HepG2 (cell line): ENCODE results near the gene PLEKHG4B. TPM values are rescaled to one million over a fixed set of nuclear protein-coding genes. Genes with fewer than 3 reads are reported as not detected.

Source experiments
- ATAC-seq: fragments of 200-7000 bp; cut with Tn5 transposase; 3 replicates; pipeline ENCODE4 v1.9.1; 2020; ENCODE audit warnings: mild to moderate bottlenecking, moderate library complexity
- BruUV-seq: library from RNA; stranded (reverse); fragments of 400-500 nt; replicated peaks from 2 replicates; lab custom pipeline; 2021; lab: Mats Ljungman, UMichigan
- CTCF ChIA-PET: fragments of 300-600 bp; formaldehyde crosslinking; extraction: SDS; loops from one replicate; lab custom pipeline; 2021; ENCODE audit warnings: low total read pairs, inconsistent platforms, low intra/inter-chr PET ratio; lab: Yijun Ruan, JAX
- POLR2A ChIA-PET: fragments of 350-600 bp; sonication (Branson Sonifier 250); formaldehyde crosslinking; loops from one replicate; lab custom pipeline; 2020; ENCODE audit warnings: antibody characterized with exemption, inconsistent platforms; lab: Yijun Ruan, JAX
- DNase-seq: peaks from one replicate; pipeline ENCODE4 v3.0.0-alpha.2; 2015; ENCODE audit warnings: low spot score
- FAIRE-seq: peaks from 3 replicates; lab custom pipeline; 2011; peaks lifted over from hg19 to GRCh38; lab: Jason Lieb, UNC
- H2AFZ ChIP-seq: one replicate; pipeline ENCODE4 v1.6.1; 2011; ENCODE audit warnings: low read length, inconsistent platforms
- H3K27ac ChIP-seq: fragments of 300-600 bp; 3 replicates; pipeline ENCODE4 v1.8.0; 2011; ENCODE audit warnings: mixed run types, mild to moderate bottlenecking, mixed read lengths, low read length, inconsistent platforms; ENCODE audit not compliant: insufficient read depth; ENCODE audit errors: extremely low read length
- H3K27me3 ChIP-seq, 2 experiments: fragments of 200-600 bp in 1 of 2; 2 replicates in 1 of 2; 3 replicates in 1 of 2; pipeline versions ENCODE4 v1.6.0 to v1.8.0; 2011; ENCODE audit warnings: low read length in 2 of 2, mild to moderate bottlenecking in 2 of 2, moderate library complexity in 2 of 2, inconsistent platforms in 1 of 2; ENCODE audit not compliant: insufficient read depth in 2 of 2, control insufficient read depth in 1 of 2
- H3K36me3 ChIP-seq, 2 experiments: fragments of 200-600 bp in 1 of 2; replicated peaks in 1 of 2; 2 replicates in 1 of 2; 3 replicates in 1 of 2; pipeline versions ENCODE4 v1.5.1 to v1.8.0; 2011; ENCODE audit warnings: low read length in 2 of 2, inconsistent platforms in 1 of 2; ENCODE audit not compliant: insufficient read depth in 2 of 2, control insufficient read depth in 1 of 2
- H3K4me1 ChIP-seq: 2 replicates; pipeline ENCODE4 v1.5.1; 2012; ENCODE audit warnings: low read length, inconsistent platforms; ENCODE audit not compliant: insufficient read depth
- H3K4me2 ChIP-seq: 2 replicates; pipeline ENCODE4 v1.6.0; 2011; ENCODE audit warnings: low read depth, low read length, inconsistent platforms
- H3K4me3 ChIP-seq, 3 experiments: fragments of 200-600 bp in 1 of 3; sonication (generic), shearing (Covaris generic) in 1 of 3; replicated peaks in 1 of 3; 2 replicates each; pipeline ENCODE4 v1.5.1; 2011 to 2016; ENCODE audit warnings: low read length in 3 of 3, inconsistent platforms in 2 of 3, low read depth in 2 of 3, mild to moderate bottlenecking in 2 of 3, control low read depth in 1 of 3, mixed read lengths in 1 of 3; ENCODE audit not compliant: insufficient read depth in 1 of 3
- H3K79me2 ChIP-seq: one replicate; pipeline ENCODE4 v1.6.1; 2011; ENCODE audit warnings: low read length, inconsistent platforms; ENCODE audit not compliant: insufficient read depth
- H3K9ac ChIP-seq: 2 replicates; pipeline ENCODE4 v1.6.0; 2011; ENCODE audit warnings: mild to moderate bottlenecking, low read depth, low read length, inconsistent platforms; ENCODE audit not compliant: insufficient read depth
- H3K9me3 ChIP-seq: 2 replicates; pipeline ENCODE4 v1.5.1; 2012; ENCODE audit warnings: mild to moderate bottlenecking, low read length
- H4K20me1 ChIP-seq: 2 replicates; pipeline ENCODE4 v1.6.0; 2011; ENCODE audit warnings: inconsistent platforms, mild to moderate bottlenecking, low read length, moderate library complexity; ENCODE audit not compliant: insufficient read depth
- BHLHE40 ChIP-seq: IDR thresholded peaks from 2 replicates; pipeline ENCODE4 v1.6.1; 2011; ENCODE audit warnings: low read length, improper control_type of control experiment
- KAT7 ChIP-seq: IDR thresholded peaks from 2 replicates; pipeline ENCODE4 v1.6.1; 2018; ENCODE audit warnings: borderline replicate concordance, missing compliant biosample characterization
- MTA1 ChIP-seq: sonication (generic); formaldehyde crosslinking; IDR thresholded peaks from 2 replicates; pipeline ENCODE4 v1.4.0; 2020; ENCODE audit warnings: missing genetic modification reagents, mild to moderate bottlenecking, borderline replicate concordance
- NFYB ChIP-seq: sonication (generic); formaldehyde crosslinking; IDR thresholded peaks from 2 replicates; pipeline ENCODE4 v1.4.0; 2020; ENCODE audit warnings: missing genetic modification reagents
- NFYC ChIP-seq: IDR thresholded peaks from 2 replicates; pipeline ENCODE4 v1.6.1; 2016; ENCODE audit warnings: missing genetic modification reagents, missing compliant biosample characterization
- ONECUT2 ChIP-seq: sonication (generic); formaldehyde crosslinking; IDR thresholded peaks from 2 replicates; pipeline ENCODE4 v1.4.0; 2020; ENCODE audit warnings: missing genetic modification reagents
- PHF20 ChIP-seq: sonication (generic); formaldehyde crosslinking; IDR thresholded peaks from 2 replicates; pipeline ENCODE4 v1.5.0; 2020; ENCODE audit warnings: mild to moderate bottlenecking, missing genetic modification reagents
- RAD51 ChIP-seq: fragments of 450-650 bp; IDR thresholded peaks from 2 replicates; pipeline ENCODE4 v1.6.1; 2016; ENCODE audit warnings: borderline replicate concordance
- SRSF9 ChIP-seq: fragments of 200-400 bp; formaldehyde crosslinking; IDR thresholded peaks from 2 replicates; pipeline ENCODE4 v1.6.1; 2018; ENCODE audit warnings: borderline replicate concordance, mild to moderate bottlenecking, low read depth, low read length; ENCODE audit not compliant: insufficient read depth, poor library complexity, severe bottlenecking
- ZNF367 ChIP-seq: sonication (generic); formaldehyde crosslinking; IDR thresholded peaks from 2 replicates; pipeline ENCODE4 v1.4.0; 2020; ENCODE audit warnings: missing genetic modification reagents, borderline replicate concordance
- ZNF562 ChIP-seq: sonication (generic); formaldehyde crosslinking; IDR thresholded peaks from 2 replicates; pipeline ENCODE4 v1.8.0; 2022; ENCODE audit warnings: missing genetic modification reagents, borderline replicate concordance
- ZNF577 ChIP-seq: sonication (generic); formaldehyde crosslinking; IDR thresholded peaks from 2 replicates; pipeline ENCODE4 v1.4.0; 2020; ENCODE audit warnings: mild to moderate bottlenecking, low read depth, missing genetic modification reagents, borderline replicate concordance
- WGBS: methylation state at CpG from one replicate; pipeline ENCODE4 v1.1.6; 2017; ENCODE audit warnings: low lambda C conversion rate; 5-methylcytosine and 5-hydroxymethylcytosine counted together
- in situ Hi-C: cut with HindIII; loops from 2 replicates; pipeline ENCODE4 v1.10.0; 2017; ENCODE audit warnings: low pct_unique_long_range_greater_than_20kb; ENCODE audit not compliant: extremely low pct_ligation_motif_present
- intact Hi-C: fragments of 100-400 bp; cut with micrococcal nuclease; formaldehyde crosslinking; loops from one replicate; pipeline ENCODE4 v1.10.0; 2022; ENCODE audit not compliant: unreplicated experiment
- polyA plus RNA-seq, 8 experiments: library from polyadenylated mRNA; depleted of rRNA in 3 of 8; stranded (reverse) in 7 of 8; unstranded in 1 of 8; fragments of >200 nt; fragmentation: Illumina TruSeq in 4 of 8; extraction: Trizol in 4 of 8; gene quantifications; 2 replicates each; pipeline versions ENCODE4 v1.2.1 to v1.2.3, GENCODE V29; 2011 to 2016; ENCODE audit warnings: low read depth in 4 of 8, missing spikeins in 1 of 8, mixed read lengths in 1 of 8; ENCODE audit not compliant: insufficient read depth in 1 of 8
- total RNA-seq, 5 experiments: library from RNA; depleted of rRNA; stranded (reverse); fragments of >200 nt; fragmentation: Illumina TruSeq; extraction: Trizol; gene quantifications; 2 replicates each; pipeline ENCODE4 v1.2.3, GENCODE V29; 2016; ENCODE audit warnings: low read depth in 1 of 5
- TF ChIP-seq, protein P1 (sequence below): conservative IDR thresholded peaks from 2 replicates; pipeline ENCODE4 v1.6.1; 2018; ENCODE audit warnings: missing genetic modification reagents
- TF ChIP-seq, protein P2 (sequence below): sonication (generic); formaldehyde crosslinking; IDR thresholded peaks from 2 replicates; pipeline ENCODE4 v1.4.0; 2020; ENCODE audit warnings: missing genetic modification reagents
- TF ChIP-seq, protein P3 (sequence below): sonication (generic); formaldehyde crosslinking; IDR thresholded peaks from 2 replicates; pipeline ENCODE4 v1.8.1; 2023; ENCODE audit warnings: mild to moderate bottlenecking, moderate library complexity, missing genetic modification reagents
- TF ChIP-seq, protein P4 (sequence below): sonication (generic); formaldehyde crosslinking; conservative IDR thresholded peaks from 2 replicates; pipeline ENCODE4 v1.4.0; 2020; ENCODE audit warnings: missing genetic modification reagents
- TF ChIP-seq, protein P5 (sequence below): sonication (generic); formaldehyde crosslinking; IDR thresholded peaks from 2 replicates; pipeline ENCODE4 v1.4.0; 2020; ENCODE audit warnings: missing genetic modification reagents
- TF ChIP-seq, protein P6 (sequence below): sonication (generic); formaldehyde crosslinking; IDR thresholded peaks from 2 replicates; pipeline ENCODE4 v1.4.0; 2020; ENCODE audit warnings: low read depth, mild to moderate bottlenecking, missing genetic modification reagents

Gene PLEKHG4B
- total and polyA plus RNA-seq, 2 of the 13 experiments (the other 11 are each of a cell fraction or from before 2014, with no cell fraction given), result 0.09 TPM; not detected in 1

DNA sequence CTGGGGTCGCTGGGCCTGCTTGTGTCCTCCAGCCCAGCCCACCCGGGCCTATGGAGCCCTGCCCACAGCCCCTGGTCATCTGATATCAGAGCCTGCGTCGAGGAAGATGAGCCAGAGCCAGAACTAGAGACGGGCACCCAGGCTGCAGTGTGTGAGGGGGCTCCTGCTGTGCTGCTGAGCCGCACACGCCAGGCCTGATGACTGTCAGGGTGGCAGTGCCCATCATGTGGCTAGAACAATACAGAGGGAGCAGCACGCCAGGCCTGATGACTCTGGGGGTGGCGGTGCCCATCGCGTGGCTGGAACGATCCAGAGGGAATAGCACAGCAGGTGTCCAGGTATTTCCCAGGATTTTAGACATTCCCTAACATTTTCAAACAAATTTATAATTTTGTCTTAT, 90.2 kb downstream of the PLEKHG4B start (continued):
- TF ChIP-seq NFYB (CRISPR knock-in tag), result no peak
- TF ChIP-seq, protein P1, sequence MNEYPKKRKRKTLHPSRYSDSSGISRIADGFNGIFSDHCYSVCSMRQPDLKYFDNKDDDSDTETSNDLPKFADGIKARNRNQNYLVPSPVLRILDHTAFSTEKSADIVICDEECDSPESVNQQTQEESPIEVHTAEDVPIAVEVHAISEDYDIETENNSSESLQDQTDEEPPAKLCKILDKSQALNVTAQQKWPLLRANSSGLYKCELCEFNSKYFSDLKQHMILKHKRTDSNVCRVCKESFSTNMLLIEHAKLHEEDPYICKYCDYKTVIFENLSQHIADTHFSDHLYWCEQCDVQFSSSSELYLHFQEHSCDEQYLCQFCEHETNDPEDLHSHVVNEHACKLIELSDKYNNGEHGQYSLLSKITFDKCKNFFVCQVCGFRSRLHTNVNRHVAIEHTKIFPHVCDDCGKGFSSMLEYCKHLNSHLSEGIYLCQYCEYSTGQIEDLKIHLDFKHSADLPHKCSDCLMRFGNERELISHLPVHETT (CRISPR knock-in tag), result no peak
- no peak for TF ChIP-seq SRSF9

DNA sequence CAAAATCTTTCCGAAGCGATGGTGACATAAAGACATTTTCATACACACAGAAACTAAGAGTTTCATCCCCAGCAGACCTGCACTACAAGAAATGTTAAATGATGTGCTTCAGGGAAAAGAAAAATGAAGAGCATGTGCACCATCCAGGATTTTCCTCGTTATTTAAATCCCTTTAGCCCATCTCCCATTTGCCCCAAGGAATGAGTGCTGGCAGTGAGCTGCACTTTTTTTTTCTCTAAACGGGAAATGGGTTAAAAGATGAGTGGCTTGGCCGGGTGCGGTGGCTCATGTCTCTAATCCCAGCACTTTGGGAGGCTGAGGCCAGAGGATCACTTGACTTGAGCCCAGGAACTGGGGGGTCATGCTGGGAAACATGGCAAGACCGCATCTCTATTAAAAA, 92.5 kb downstream of the PLEKHG4B start:
- H3K9me3 ChIP-seq, result no peaks in the 10 kb centered on the region
- ChIA-PET CTCF (no interaction called here), POLR2A (no interaction called here)
- H3K79me2 ChIP-seq, result no peaks in the 10 kb centered on the region
- H3K4me2 ChIP-seq, result no peak overlapping the region
- in situ Hi-C loops, result no loop called here
- no TSS peak for BruUV-seq
- H3K4me3 ChIP-seq, result no peak overlapping the region
- H2AFZ ChIP-seq, result no peak overlapping the region
- DNase-seq (no peak), FAIRE-seq (no peak), ATAC-seq (no peak)
- 36% methylated on average over 7 of the region's 7 CpGs for whole genome bisulfite sequencing
- no peak overlapping the region for H3K9ac ChIP-seq
- peaks cover 13% of the 10 kb centered on the region for H3K4me1 ChIP-seq
- intact Hi-C loops, result no loop called here
- no peaks in the 10 kb centered on the region for H3K36me3 ChIP-seq
- peaks cover 0 to 27% of the 10 kb centered on the region in 2 experiments; a peak in 4 of 5 replicates for H3K27me3 ChIP-seq
- no peaks in the 10 kb centered on the region for H4K20me1 ChIP-seq
- no peak overlapping the region for H3K27ac ChIP-seq
- TF ChIP-seq, protein P2, sequence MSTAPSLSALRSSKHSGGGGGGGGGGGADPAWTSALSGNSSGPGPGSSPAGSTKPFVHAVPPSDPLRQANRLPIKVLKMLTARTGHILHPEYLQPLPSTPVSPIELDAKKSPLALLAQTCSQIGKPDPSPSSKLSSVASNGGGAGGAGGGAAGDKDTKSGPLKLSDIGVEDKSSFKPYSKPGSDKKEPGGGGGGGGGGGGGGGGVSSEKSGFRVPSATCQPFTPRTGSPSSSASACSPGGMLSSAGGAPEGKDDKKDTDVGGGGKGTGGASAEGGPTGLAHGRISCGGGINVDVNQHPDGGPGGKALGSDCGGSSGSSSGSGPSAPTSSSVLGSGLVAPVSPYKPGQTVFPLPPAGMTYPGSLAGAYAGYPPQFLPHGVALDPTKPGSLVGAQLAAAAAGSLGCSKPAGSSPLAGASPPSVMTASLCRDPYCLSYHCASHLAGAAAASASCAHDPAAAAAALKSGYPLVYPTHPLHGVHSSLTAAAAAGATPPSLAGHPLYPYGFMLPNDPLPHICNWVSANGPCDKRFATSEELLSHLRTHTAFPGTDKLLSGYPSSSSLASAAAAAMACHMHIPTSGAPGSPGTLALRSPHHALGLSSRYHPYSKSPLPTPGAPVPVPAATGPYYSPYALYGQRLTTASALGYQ (CRISPR knock-in tag), result no peak
- TF ChIP-seq MTA1, result no peak
- TF ChIP-seq RAD51, result no peak
- no peak for TF ChIP-seq ZNF367 (CRISPR knock-in tag)
- TF ChIP-seq NFYC (CRISPR knock-in tag), result no peak
- no peak for TF ChIP-seq ZNF577 (CRISPR knock-in tag)
- TF ChIP-seq KAT7 (CRISPR knock-in tag), result no peak
- TF ChIP-seq ONECUT2 (CRISPR knock-in tag), result no peak
- TF ChIP-seq, protein P3, sequence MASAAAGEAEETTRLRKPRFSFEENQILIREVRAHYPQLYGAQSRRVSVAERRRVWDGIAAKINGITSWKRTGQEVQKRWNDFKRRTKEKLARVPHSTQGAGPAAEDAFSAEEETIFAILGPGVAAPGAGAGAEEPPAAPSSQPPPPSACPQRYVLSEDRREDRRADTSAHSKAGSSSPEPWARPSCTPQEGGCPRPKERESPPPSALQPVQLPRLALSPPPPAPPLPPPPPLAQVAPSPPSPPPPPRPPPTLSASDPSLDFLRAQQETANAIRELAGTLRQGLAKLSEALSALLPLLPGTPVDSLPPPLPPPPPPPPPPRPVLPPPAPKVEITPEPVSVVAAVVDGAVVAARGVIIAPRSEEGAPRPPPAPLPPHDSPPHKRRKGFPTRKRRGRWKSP (CRISPR knock-in tag), result no peak
- no peak for TF ChIP-seq PHF20 (CRISPR knock-in tag)
- TF ChIP-seq, protein P4, sequence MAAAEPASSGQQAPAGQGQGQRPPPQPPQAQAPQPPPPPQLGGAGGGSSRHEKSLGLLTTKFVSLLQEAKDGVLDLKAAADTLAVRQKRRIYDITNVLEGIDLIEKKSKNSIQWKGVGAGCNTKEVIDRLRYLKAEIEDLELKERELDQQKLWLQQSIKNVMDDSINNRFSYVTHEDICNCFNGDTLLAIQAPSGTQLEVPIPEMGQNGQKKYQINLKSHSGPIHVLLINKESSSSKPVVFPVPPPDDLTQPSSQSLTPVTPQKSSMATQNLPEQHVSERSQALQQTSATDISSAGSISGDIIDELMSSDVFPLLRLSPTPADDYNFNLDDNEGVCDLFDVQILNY (CRISPR knock-in tag), result no peak
- TF ChIP-seq, protein P5, sequence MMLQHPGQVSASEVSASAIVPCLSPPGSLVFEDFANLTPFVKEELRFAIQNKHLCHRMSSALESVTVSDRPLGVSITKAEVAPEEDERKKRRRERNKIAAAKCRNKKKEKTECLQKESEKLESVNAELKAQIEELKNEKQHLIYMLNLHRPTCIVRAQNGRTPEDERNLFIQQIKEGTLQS (CRISPR knock-in tag), result no peak
- TF ChIP-seq, protein P6, sequence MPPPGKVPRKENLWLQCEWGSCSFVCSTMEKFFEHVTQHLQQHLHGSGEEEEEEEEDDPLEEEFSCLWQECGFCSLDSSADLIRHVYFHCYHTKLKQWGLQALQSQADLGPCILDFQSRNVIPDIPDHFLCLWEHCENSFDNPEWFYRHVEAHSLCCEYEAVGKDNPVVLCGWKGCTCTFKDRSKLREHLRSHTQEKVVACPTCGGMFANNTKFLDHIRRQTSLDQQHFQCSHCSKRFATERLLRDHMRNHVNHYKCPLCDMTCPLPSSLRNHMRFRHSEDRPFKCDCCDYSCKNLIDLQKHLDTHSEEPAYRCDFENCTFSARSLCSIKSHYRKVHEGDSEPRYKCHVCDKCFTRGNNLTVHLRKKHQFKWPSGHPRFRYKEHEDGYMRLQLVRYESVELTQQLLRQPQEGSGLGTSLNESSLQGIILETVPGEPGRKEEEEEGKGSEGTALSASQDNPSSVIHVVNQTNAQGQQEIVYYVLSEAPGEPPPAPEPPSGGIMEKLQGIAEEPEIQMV (CRISPR knock-in tag), result no peak
- TF ChIP-seq ZNF562 (CRISPR knock-in tag), result no peak
- no peak for TF ChIP-seq BHLHE40
